G401 (cell line): Measurements from ENCODE around the gene FAM120B. TPM values are rescaled to one million over a fixed set of nuclear protein-coding genes. Genes with fewer than 3 reads are reported as not detected.
"Not testable (repeated sequence)": the region's sequence is repeated elsewhere in the genome, so short reads cannot be mapped to it uniquely, and the experiment has no call there.

Experiments
- DNase-seq: peaks from one replicate; pipeline ENCODE4 v3.0.0-alpha.2; 2015; ENCODE audit warnings: low spot score
- in situ Hi-C: cut with HindIII; loops from 2 replicates; pipeline ENCODE4 v1.10.0; 2016; ENCODE audit warnings: low sequenced_read_pairs, mixed read lengths
- total RNA-seq: library from RNA; depleted of rRNA; stranded (reverse); fragments of >200 nt; shearing (Covaris generic); gene quantifications from 2 replicates; pipeline ENCODE4 v1.2.3, GENCODE V29; 2014

Gene FAM120B
- total RNA-seq, 1 experiment from 2014 or later: 9.4 TPM

- no peak for DNase-seq
- in situ Hi-C loops: no loop called here
Observed at GRCh38 chr6:170402318-170403040, 95.9 kb downstream of the FAM120B start.

GRCh38 chr6:170403451-170403850 lies 96.9 kb downstream of the FAM120B start:
- in situ Hi-C loops: no loop called here
- peak; percentile 16 for DNase-seq

- peak; percentile 92 for DNase-seq
- in situ Hi-C loops: no loop called here
Observed at GRCh38 chr6:170404036-170404435, 97.5 kb downstream of the FAM120B start.

DNA sequence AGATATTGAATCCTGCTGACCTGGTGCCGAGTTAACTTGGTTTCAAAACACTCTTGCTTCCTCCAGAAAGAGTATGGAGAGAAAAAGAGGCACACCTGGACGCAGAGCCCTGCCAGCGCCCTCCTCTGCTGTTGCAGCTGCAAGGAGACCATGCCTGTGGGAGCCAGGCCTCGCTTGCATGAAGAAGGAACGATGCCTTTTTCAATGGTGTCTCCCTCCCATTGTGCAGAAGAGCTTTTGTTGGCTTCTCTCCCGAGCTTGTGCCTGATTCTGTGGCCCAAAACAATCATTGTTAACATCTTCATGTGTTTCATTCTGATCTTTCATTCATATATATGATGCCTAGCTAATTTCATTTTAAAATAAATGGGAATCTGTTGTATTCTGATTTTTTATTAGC lies 98.1 kb downstream of the FAM120B start:
- DNase-seq: no peak
- in situ Hi-C loops: no loop called here

- DNase-seq: no peak
- in situ Hi-C loops: no loop called here
Observed at GRCh38 chr6:170405311-170405975, 98.9 kb downstream of the FAM120B start.

GRCh38 chr6:170407200-170407599 lies 100.6 kb downstream of the FAM120B start:
- no peak for DNase-seq
- in situ Hi-C loops: no loop called here

GRCh38 chr6:170407932-170408331 lies 101.4 kb downstream of the FAM120B start:
- DNase-seq: peak; percentile 43
- in situ Hi-C loops: no loop called here

GRCh38 chr6:170409746-170410145 lies 103.2 kb downstream of the FAM120B start:
- DNase-seq, in situ Hi-C loops: not testable (repeated sequence)

GRCh38 chr6:170410241-170410640 lies 103.7 kb downstream of the FAM120B start:
- in situ Hi-C loops: no loop called here
- DNase-seq: no peak

GRCh38 chr6:170415318-170415717 lies 108.8 kb downstream of the FAM120B start:
- in situ Hi-C loops: no loop called here
- DNase-seq: no peak

GRCh38 chr6:170416303-170416702 lies 109.7 kb downstream of the FAM120B start:
- in situ Hi-C loops: no loop called here
- no peak for DNase-seq

- DNase-seq: no peak
- in situ Hi-C loops: no loop called here
Observed at GRCh38 chr6:170416959-170417606, 110.5 kb downstream of the FAM120B start.

- in situ Hi-C loops: no loop called here
- DNase-seq: no peak
Observed at GRCh38 chr6:170417881-170418280, 111.3 kb downstream of the FAM120B start.

DNA sequence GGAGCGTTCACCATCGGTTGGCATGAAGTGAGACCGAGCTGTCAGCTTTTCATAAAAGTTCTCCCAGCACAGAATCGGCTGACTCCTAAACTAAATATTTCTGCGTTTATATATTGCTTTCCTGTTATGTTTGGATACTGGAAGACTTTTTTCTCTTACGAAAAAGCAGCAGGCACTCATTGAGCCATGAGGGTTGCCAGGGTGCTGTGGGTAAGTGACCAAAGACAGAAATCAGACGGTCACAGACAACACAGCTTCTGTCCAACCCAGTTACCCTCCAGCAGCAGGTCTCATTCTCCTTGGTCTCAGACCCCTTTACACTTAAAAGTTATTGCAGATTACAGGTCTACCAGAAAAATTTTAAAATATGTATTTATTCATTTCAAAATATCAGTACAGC lies 113.7 kb downstream of the FAM120B start:
- DNase-seq: no peak
- in situ Hi-C loops: no loop called here

DNA sequence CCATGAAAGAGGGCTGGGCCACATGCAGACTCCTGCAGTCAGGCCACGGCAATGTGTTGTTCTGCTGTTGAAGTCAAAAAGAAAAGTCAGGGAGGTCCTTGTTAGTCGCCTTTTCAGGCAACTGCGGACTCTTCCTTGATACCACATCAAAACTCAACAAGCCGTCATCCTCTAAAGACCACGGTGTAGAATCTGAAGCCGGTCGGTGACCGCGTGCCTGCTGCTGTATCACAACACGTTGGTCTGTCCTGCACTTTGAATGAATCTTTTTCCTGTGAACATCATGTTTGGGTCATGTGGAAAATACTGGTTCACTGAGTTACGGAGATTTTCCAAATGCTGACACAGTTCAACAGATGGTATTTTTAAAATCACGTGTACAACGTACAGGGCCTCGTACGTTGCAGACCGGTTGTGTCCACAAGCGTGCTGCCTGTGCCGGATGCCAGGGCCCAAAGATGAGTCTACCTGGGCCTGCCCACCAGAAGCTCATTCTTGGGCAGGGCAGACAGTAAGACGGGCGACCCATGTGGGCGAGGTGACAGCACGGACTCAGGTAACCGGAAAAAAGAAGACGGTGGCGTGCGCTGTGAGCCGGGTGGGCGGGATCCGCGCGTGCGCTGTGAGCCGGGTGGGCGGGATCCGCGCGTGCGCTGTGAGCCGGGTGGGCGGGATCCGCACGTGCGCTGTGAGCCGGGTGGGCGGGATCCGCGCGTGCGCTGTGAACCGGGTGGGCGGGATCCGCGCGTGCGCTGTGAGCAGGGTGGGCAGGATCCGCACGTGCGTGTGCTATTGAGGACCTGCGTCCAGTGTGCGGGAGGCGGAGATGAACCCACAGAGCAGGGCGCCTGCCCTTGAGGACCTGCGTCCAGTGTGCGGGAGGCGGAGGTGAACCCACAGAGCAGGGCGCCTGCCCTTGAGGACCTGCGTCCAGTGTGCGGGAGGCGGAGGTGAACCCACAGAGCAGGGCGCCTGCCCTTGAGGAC lies 114.5 kb downstream of the FAM120B start:
- in situ Hi-C loops: no loop called here
- no peak for DNase-seq

DNA sequence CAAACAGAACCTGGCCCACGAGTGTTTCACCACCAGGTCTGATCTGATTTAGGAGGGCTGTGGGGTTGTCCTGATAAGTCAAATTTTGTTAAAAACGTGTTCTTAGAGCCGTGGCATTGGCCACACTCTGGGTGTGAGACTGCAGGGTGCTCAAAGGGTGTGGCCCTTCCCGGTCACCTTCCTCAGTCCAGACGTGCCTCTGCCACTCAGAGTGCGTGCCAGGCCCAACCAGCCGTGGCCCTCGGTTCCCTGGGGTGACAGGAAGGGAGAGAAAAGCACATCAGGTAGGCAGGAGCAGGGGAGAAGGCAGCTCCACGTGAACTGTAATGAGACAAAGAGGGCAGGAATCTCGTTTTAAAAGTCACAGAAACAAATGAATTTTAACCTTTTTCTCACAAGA lies 115.4 kb downstream of the FAM120B start:
- DNase-seq: no peak
- in situ Hi-C loops: no loop called here

GRCh38 chr6:170423030-170423429 lies 116.5 kb downstream of the FAM120B start:
- no peak for DNase-seq
- in situ Hi-C loops: no loop called here

GRCh38 chr6:170423814-170424603 lies 117.5 kb downstream of the FAM120B start:
- peak; percentile 26 for DNase-seq

More at GRCh38 chr6:170423814-170424603, 117.5 kb downstream of the FAM120B start:
- in situ Hi-C loops: no loop called here
